GM19455 (cell line): ENCODE measurements around the gene ACSM3.
"Not testable (repeated sequence)": the region's sequence is repeated elsewhere in the genome, so short reads cannot be mapped to it uniquely, and the experiment has no call there.

Source experiments
- ATAC-seq: cut with Tn5 transposase; IDR thresholded peaks from one replicate; pipeline ENCODE4 v1.9.1; 2021; ENCODE audit not compliant: unreplicated experiment

Gene ACSM3

GRCh38 chr16:20763461-20764232 lies at the start of gene ACSM3:
Gene ACSM3 (plus strand): TSS chr16:20764014. CDS start chr16:20770035, 6,021 bp downstream.
- ATAC-seq, result peak; percentile 99

- not testable (repeated sequence) for ATAC-seq
Measured at GRCh38 chr16:20717718-20718117, 46.1 kb upstream of the ACSM3 start.

- ATAC-seq, result no peak
Measured at GRCh38 chr16:20720251-20720650, 43.6 kb upstream of the ACSM3 start.

GRCh38 chr16:20726661-20727060 lies 37.2 kb upstream of the ACSM3 start:
- no peak for ATAC-seq

GRCh38 chr16:20727181-20727580 lies 36.6 kb upstream of the ACSM3 start:
- ATAC-seq, result no peak

- no peak for ATAC-seq
Measured at GRCh38 chr16:20729141-20729540, 34.7 kb upstream of the ACSM3 start.

- ATAC-seq, result no peak
Measured at GRCh38 chr16:20734056-20734455, 29.8 kb upstream of the ACSM3 start.

- ATAC-seq, result no peak
Measured at GRCh38 chr16:20734782-20735181, 29.0 kb upstream of the ACSM3 start.

- ATAC-seq, result no peak
Measured at GRCh38 chr16:20735490-20735889, 28.3 kb upstream of the ACSM3 start.

GRCh38 chr16:20740007-20740883 lies 23.6 kb upstream of the ACSM3 start:
- ATAC-seq, result no peak

GRCh38 chr16:20740901-20741521 lies 22.8 kb upstream of the ACSM3 start:
- peak; percentile 87 for ATAC-seq

- peak; percentile 89 for ATAC-seq
Measured at GRCh38 chr16:20741554-20742285, 22.1 kb upstream of the ACSM3 start, which contains the start of gene THUMPD1. Gene THUMPD1 (minus strand): TSS chr16:20741818. CDS start chr16:20741739, 79 bp downstream.

- no peak for ATAC-seq
Measured at GRCh38 chr16:20743591-20743990, 20.2 kb upstream of the ACSM3 start.

GRCh38 chr16:20744922-20745440 lies 18.8 kb upstream of the ACSM3 start:
- no peak for ATAC-seq

GRCh38 chr16:20746461-20746860 lies 17.4 kb upstream of the ACSM3 start:
- ATAC-seq, result no peak

- ATAC-seq, result no peak
Measured at GRCh38 chr16:20747030-20747816, 16.6 kb upstream of the ACSM3 start.

GRCh38 chr16:20749474-20749873 lies 14.3 kb upstream of the ACSM3 start:
- no peak for ATAC-seq

- no peak for ATAC-seq
Measured at GRCh38 chr16:20750558-20750957, 13.3 kb upstream of the ACSM3 start.

GRCh38 chr16:20753727-20754126 lies 10.1 kb upstream of the ACSM3 start:
- ATAC-seq, result no peak

- ATAC-seq, result no peak
Measured at GRCh38 chr16:20755238-20755637, 8.6 kb upstream of the ACSM3 start.
